GM21737 (cell line): Measurements from ENCODE around the gene PIK3C3.

Source experiments
- ATAC-seq: cut with Tn5 transposase; IDR thresholded peaks from one replicate; pipeline ENCODE4 v1.9.1; 2021; ENCODE audit warnings: mild to moderate bottlenecking, moderate library complexity; ENCODE audit not compliant: unreplicated experiment

The PIK3C3 gene

DNA sequence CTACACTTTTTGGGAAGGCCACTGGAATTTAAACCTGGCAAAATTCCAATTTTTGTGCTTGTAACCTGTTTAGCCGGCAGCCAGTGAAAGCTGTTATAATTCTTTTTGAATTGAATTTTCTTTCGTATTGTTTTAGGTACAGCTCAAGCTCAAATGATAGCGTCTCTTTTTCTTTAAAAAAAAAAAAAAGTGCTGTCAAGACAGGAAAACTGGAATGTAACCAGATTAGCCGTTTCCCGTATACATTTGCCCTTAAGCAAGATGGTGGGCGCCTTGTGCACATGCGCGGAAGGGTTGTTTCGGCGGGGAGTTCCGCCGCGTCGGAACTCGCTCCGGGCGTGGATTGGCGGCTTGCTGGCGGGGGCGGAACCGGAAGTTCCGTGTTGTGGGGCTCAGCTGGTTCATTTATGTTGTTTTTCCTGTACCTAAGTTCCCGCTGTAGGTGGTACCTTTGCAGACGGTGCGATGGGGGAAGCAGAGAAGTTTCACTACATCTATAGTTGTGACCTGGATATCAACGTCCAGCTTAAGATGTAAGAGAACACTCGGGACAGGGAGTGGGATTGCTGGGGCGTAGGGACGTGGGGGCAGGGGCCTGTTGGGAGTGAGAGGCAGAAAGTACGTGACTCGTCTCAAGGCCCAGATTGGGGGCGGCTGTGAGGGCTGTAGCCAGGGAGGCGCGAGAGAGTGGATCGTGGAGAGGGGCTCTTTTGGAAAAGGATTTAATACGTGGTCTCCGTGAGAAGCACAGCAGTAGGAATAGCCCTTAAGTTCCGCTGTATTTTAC lies at the start of gene PIK3C3:
Gene PIK3C3 (plus strand): TSS at position 408 of the 787 bp plus-strand sequence. CDS start 58 bp downstream, at position 466.
- peak; percentile 96 for ATAC-seq

DNA sequence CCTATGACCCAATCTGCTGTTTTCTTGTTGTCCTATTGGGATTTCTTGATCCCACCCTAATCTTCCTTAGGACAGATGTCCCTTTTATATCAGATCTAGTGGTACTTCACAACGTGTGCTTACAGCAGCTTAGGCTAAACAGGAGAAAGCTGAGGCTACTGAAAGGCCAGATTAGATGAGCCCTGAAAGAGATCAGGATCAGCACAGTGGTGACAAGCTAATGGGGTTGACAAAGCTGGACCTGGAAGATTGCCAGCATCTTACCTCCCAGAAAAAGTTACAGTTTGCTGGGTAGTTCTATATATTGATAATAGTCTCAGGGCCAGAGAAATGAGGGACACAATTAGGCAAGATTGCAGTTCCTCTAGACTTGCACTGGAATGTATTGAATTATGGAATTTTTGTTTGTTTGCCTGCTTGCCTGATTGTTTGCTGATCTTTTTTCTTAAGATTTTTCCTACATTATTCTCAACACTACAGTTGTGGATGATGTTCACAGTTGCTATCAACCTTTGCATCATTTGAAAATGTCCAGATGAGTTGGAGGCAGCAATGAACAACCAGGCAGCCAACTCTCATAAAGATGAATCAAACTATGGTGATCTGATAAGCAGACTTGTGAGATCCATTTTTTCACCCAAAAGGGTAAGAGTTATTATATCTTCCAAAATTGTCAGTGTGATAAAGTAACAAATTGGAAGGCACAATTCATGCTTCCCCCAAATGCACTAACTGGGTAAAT lies 49.1 kb upstream of the PIK3C3 start:
- no peak for ATAC-seq

DNA sequence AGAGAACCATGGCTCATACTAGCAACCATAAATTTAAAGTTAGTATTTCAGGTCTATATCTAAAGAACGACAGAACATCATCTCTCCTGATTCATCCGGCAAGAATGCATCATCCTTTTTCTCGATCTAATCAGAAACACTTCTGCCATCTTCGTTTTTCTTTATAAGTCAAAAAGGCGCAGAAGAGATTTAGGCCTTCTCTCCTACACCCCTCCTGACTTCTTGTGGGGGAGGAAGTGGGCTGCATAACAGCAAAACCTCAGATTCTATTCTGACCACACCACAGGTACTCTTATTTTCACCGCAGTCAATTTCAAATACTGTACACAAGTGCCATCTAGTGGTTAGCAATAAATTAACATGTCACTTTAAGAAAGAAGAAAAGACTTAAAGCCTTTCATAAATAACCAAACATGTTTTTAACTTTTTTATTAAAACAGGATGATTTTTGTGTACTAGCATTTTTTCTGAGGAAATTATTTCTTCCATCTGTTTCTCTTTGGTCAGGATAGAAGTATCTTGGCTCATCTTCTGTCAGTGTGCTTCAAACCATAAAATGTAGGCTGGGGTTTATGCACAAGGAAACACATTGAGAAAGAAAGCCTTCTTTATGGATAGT lies 48.4 kb upstream of the PIK3C3 start:
- ATAC-seq, result peak; percentile 90

DNA sequence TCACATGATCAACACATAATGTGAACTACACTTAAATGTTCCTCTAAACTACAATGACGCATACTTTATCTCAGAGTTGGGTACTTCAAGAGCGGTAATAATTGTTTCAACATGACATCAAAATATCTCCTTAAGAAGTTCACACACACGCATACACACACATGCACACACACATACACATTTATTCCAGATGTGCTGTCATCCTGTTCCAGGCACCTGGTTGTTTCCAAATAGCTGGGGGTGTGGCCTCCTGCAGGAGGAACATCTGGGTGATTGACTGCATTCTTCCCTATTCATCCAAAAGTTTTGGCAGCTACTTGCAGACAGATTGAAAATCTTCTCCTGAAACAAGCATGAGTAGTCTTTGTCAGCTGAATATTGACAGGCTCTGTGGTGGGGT lies 37.9 kb upstream of the PIK3C3 start:
- ATAC-seq, result no peak

DNA sequence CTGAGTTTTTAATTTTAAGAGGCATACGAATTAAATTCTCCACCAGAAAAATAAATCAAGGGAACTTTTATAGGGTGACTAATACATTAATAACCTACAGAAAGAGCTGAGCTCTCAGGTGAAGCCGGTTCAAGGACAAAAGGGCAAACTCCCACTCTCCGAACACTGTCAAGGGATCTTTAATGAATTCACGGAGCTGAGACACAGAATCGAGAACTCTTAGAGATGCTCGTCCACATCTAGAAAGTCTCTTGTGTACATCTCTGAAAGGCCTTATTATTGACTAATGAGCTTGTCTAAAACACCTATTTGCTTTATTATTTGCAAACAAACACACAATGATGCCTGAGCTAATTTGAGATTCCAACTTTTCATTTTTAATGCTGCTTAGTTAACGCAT lies 33.3 kb upstream of the PIK3C3 start:
- ATAC-seq, result no peak

DNA sequence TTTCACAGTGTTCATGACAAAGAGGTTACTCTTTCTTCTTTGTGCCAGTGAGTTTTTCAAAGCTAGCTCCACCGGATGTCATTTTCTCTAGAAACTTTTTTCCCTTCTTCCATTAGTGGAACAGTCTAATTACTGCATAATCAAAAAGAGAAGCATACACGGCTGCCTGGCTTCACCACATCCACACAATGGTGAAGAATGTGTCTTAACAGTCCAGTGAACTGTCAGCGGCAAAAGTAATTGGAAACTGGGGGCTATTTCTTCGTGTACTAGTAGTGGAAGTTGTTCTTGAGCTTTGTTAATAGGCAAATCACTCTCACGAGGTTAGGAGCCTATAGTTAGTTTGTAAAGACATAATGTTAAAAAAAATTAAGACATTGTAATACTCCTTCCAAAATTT lies 32.9 kb upstream of the PIK3C3 start:
- ATAC-seq, result no peak

DNA sequence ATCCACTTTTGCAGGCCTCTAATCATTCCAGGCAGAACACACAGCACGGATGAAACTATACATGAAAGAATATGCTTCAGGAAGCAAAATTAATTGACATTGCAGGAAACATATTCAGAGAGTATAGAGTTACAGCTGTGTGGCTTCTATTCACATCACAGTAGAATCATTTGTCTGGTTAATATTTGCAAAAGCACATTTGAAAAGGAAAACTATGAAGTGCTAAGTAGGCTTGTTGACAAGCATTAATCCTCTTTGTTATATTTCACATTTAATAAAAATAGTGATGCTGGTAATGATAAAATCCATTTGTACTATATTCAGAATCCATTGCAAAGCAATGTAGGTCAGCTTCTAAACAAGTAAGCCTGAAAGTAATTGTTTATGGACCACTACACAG lies 32.2 kb upstream of the PIK3C3 start:
- no peak for ATAC-seq

DNA sequence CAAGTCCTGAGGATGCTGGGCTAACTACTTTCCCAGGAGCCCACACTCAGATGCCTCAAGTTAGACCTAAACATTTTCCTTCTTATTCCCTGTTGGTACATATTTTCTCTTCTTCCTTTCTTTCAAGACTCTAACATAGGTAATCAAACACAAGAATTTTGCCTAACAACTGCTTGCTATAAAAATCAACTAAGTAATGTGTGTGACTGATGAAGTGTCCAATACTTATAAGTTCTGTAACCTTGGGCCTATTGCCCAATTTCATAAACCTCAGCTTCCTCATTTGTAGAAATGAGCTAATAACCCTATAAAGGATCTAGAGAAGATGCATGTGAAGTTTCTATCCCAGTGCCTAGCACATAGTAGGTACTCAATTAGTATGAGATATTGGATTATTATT lies 31.6 kb upstream of the PIK3C3 start:
- no peak for ATAC-seq

DNA sequence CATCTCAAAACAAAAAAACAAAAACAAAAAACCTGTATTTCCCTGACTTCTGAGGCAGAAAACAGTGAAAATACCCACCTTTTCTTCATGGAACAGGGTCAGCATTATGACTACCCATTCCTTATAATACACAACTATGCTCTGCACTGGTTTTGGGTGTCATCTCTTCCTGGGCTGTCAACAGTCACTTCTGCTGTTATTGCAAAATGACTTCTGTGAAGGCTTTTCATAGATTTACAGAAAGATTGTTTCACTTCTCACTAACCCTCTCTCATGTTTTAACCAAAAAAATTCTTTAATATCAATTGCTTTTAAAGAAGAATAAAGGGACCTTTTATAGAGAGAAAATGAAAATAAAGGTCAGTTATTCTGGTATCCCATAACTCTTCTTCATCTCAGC lies 26.5 kb upstream of the PIK3C3 start:
- ATAC-seq, result no peak

DNA sequence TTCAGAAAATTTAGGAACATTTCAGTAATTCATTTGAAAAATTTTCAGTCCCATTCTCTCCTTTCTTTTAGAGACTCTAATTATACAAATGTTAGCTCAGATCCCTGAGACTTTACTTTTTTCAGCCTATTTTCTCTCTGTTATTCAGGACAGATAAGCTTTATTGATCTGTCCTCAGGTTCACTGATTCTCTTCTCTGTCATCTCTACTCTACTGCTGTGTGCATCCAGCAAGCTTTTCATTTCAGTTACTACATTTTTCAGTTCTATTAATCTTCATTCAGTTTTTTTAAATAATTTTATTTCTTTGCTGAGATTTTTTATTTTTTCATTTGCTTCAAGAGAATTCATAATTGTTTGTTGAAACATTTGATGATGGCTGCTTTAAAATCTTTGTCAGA lies 22.1 kb upstream of the PIK3C3 start:
- ATAC-seq, result no peak

DNA sequence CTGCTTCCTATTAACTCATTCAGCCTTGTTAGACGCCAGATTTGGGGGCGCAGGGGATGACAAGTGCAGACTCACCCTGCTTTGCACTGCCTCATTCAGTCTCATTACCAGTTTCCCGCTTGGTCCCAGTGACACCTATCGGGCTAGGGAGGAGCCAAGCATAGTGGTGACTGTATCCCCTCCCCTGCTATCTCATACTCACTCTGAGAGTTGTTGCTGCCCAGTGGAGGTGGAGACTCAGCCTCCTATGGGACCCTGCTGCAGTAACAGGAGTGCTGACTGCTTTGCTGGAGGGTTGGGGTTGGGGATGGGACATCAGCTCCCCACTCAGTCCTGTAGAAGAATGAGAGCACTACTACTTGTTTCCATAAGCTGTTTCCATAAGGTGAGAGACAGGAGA lies 21.3 kb upstream of the PIK3C3 start:
- ATAC-seq, result no peak

DNA sequence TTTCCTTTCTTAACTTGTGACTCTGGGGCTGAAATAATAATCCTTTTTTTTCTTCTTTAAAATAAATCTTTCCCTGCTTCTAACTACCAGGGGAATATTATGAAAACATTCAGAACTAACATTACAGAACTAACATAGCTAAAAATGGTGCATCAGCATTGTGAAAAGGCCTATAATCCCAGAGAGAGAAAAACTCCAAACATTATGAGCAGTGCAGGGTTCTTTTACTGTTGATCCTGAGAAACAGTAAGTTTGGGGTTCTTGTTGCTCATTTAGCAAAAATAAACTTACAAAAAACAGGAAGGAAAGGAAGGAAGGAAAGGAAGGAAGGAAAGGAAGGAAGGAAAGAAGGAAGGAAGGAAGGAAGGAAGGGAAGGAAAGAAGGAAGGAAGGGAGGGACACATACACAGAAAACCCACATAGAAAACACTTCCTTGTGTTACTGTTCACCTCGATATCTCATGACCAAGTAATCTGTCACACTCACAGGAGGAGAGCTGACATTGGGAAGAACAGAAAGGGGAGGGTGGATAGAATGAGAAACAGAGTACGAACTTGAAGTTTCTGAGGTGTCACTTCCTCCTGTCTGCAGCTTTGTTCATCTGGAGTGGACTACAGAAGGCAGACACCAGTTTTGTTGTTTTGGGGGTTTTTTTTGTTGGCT lies 18.4 kb upstream of the PIK3C3 start:
- ATAC-seq, result no peak

DNA sequence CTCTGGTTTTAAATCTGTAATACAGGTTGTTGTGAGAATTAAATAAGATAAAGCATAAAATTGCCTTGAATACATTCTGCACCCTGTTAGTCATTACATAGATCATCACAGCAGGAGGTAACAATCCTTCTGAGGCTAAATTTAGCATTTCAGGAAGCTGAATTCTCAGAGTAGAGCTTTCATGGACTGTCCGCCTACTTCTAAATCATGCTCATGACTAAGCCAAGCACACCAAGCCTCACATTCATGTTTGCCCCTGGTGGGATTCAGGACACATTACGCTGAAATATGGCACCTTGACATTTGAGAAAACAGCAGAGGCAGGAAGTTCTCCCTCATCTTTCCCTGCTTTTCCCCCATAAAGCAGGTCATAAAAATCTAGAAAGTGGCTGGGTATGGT lies 16.6 kb upstream of the PIK3C3 start:
- ATAC-seq, result no peak

DNA sequence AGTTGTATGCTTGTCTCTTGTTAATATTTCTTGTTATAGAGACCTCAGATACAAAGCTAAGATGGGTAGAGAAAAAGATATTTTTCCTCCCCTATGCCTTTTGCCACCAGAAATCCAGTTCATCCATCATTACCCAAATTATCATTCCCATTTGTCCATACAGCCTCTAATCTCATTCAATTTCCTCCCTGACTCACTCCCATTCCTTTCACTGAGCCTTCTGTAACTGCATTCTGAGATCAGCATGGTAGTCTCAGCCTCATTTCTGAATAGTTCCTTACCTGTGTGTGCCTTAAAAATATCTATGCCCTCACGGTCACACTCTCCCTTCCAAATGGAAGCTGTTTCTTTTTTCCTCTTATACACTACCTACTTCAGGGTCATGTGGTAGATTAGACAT lies 15.7 kb upstream of the PIK3C3 start:
- no peak for ATAC-seq

DNA sequence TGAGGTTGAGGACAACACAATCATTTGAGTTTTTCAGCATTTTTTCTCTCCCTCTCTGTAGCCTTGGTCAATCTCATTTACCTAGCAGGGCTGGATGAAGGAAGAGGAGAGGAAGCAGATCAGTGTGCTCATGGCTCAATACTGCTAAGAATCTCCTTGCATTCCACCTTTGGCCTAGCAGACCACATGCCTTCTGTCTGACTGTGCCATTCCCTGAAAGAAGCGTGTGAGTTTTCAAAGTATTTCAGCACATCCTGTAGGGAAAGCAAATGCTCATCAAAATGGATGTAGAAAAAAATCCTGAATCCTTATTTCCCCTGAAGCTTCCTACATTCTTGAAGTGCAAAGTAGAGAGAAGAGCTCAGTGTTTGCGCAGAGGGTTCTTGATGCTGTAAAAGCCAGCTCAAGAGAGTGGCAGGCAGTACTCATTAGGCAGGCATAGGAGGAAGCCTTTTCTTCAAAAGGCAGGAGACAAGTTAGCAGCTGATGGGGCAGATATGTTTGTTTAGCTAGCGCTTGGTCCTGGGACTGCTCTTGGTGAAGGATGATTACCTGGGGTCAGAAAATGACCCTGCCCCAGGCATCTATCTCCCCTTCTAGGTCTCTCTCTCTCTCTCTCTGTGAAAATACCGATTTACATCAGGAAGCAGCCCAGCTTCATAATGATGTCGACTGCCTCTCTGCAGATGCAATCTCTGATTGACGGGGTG lies 14.4 kb upstream of the PIK3C3 start:
- ATAC-seq, result no peak

DNA sequence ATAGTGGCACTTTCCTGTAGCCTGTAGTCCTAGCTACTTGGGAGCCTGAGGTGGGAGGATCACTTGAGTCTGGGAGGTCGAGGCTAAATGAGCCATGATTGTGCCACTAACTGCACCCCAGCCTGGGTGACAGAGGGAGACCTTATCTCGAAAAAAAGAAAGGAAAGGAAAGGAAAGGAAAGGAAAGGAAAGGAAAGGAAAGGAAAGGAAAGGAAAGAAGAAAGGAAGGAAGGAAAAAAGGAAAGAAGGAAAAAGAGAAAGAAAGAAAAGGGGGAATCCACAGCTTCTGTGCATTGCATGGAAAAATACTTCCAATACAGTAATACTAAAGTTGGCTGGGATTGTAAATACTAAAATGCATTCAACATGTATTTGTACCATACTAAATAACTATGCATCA lies 12.8 kb upstream of the PIK3C3 start:
- ATAC-seq, result no peak

DNA sequence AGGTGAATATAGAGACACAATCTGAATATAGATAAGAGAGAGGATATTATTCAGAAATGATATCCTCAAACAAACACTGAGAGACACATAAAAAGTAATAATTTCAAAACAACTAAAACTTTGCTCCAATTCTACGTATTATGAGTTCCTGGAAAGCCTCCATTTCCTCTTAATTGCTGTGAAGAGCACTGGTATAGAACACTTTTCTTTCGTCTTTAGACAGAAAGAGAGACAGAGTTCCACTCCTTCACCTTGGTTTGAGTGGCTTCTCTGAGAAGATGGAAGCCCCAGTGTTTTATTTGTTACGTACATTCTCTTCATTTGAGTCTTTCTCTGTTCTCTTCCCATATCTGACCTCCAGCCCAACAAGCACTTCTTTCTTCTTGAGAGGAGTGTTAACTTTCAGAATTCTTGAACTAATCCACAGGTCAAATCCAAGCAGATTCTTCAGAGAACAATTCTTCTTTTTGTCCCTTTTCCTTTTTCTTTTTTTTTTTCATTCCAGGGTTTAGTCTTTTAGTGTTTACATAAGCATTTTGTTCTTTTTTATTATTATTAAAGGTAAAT lies 6.4 kb upstream of the PIK3C3 start:
- ATAC-seq, result no peak

DNA sequence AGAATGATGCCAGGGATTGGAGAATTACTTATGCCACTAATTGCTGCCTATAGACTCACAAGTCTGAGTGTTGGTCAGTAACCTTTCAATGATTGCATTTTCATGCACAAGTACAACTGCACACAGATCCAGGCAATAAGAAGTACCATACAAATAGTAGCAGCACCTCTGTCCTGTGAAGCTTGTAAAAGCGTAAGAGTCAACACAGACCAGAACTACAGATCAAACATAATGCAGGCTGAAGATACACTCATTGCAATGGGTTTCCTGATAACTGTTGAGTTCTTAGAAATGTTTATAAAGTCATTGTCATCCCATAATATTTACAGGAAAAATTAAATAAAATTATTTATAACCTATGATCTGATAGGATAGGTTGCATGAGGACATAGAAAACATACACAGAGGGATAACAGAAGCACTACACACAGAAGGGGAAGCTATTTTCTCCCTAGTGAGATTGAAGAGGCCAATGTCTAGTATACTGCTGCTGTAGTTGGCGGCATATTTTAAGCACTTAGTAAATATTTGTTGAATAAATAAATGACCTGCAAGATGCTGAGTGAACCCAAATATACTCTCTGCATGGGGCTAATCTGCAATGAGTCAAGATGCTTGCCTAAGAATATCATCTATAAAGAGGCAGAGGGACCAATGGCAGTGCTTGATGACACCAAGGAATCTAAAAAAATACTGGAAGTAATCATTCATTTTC lies 5.7 kb upstream of the PIK3C3 start:
- ATAC-seq, result no peak

DNA sequence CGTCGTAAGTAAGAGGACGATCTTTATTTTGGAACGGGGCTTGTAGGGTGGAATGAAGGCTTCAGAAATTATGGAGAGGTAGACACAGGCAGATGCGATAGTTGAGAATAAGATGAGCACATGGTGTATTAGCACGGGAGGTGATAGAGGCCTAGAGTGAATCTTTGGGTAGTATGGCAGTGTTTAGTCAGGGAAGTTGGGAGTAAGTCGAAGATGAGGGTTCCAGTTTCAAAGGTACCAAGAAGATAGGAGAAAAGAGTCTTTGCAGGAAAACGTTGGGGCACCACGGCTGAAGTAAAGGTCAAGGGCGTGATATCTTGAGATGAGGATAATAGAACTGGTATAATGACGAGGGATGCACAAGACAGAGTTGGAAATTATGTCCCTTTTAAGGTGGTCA lies 654 bp downstream of the PIK3C3 start:
- ATAC-seq, result no peak

DNA sequence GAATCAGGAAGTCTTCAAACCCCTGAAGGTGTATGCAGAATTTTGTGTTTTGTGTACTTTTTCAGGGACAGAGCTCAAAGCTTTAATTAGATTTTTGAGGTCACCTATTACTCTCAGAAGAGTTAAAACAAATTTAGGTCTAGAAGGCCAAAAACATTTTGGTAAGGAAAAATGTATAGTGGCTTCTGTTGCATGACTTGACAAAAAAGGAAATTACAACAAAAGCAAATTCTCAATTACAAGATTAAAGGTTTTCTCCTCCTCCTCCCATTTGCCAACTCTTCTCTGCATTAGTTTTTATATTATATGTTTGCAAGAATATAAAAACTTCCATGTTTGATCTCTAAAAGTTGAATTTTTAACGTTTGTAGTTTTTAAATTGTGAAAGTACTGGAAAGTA lies 4.0 kb downstream of the PIK3C3 start:
- ATAC-seq, result no peak
